Measurements from ENCODE around the gene MAMLD1. TPM values are rescaled to one million over a fixed set of nuclear protein-coding genes. Genes with fewer than 3 reads are reported as not detected.

MAMLD1 gene
- total RNA-seq, 4 donors from 2014 or later, result 0.38 to 2.5 (median 0.75) TPM

GRCh38 chrX:150409486-150409885 is 46.4 kb downstream of the MAMLD1 start:
- no peak overlapping the region for H3K27ac ChIP-seq
- TF ChIP-seq, protein P1, sequence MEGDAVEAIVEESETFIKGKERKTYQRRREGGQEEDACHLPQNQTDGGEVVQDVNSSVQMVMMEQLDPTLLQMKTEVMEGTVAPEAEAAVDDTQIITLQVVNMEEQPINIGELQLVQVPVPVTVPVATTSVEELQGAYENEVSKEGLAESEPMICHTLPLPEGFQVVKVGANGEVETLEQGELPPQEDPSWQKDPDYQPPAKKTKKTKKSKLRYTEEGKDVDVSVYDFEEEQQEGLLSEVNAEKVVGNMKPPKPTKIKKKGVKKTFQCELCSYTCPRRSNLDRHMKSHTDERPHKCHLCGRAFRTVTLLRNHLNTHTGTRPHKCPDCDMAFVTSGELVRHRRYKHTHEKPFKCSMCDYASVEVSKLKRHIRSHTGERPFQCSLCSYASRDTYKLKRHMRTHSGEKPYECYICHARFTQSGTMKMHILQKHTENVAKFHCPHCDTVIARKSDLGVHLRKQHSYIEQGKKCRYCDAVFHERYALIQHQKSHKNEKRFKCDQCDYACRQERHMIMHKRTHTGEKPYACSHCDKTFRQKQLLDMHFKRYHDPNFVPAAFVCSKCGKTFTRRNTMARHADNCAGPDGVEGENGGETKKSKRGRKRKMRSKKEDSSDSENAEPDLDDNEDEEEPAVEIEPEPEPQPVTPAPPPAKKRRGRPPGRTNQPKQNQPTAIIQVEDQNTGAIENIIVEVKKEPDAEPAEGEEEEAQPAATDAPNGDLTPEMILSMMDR (IDR thresholded peaks at IDR 0.05), result no peak
- no peak for TF ChIP-seq POLR2A (IDR thresholded peaks at IDR 0.05)
- H3K4me1 ChIP-seq, result no peaks in the 10 kb centered on the region
- H3K36me3 ChIP-seq, result no peaks in the 10 kb centered on the region
- no peaks in the 10 kb centered on the region for H3K27me3 ChIP-seq
- H3K4me3 ChIP-seq, result no peak overlapping the region
- H3K9me3 ChIP-seq, result no peaks in the 10 kb centered on the region
- no peak for DNase-seq

DNA sequence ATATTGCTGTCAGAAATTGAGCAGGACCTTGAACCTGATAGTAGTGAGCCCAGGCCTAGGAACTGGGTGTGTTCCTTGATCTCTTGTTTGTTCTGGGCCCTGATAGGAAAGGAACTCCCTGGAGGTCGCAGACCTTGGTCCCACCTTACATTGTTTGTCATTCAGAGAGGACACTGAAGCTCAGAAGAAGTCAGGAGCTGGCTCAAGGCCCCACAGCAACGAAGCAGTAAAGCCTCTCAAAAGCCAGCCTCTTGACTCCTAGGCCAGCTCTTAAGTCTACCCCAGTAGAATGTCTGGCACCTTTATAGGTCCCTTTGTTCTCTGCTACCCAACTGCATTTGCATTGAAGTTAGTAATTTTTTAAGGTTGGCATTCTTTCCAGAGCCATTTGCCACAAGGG is 46.8 kb downstream of the MAMLD1 start:
- H3K4me3 ChIP-seq, result no peak overlapping the region
- H3K36me3 ChIP-seq, result no peaks in the 10 kb centered on the region
- H3K27me3 ChIP-seq, result no peaks in the 10 kb centered on the region
- no peaks in the 10 kb centered on the region for H3K4me1 ChIP-seq
- no peak overlapping the region for H3K27ac ChIP-seq
- no peaks in the 10 kb centered on the region for H3K9me3 ChIP-seq
- TF ChIP-seq, protein P1 (IDR thresholded peaks at IDR 0.05), result no peak
- no peak for TF ChIP-seq POLR2A (IDR thresholded peaks at IDR 0.05)
- DNase-seq, result no peak

DNA sequence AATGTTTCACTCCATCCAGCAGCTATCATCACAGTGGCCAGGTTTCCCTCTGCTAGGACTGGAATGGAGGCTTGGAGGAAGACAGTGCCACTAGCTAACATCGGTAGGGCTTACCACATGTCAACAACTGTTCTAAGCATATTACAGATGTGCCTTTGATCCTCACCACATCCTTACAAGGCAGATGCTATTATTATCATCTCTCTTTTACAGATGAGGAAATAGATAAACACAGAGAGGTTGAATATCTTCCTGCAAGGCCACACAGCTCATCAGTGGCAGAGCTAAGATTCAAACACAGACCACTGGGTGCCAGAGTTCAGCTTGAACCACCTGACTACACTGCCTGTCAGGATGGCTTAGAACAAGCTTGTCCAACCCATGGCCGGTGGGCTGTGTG is 47.4 kb downstream of the MAMLD1 start:
- Histone ChIP-seq H3K9me3 (no peaks in the 10 kb centered on the region), H3K27ac (no peak overlapping the region), H3K36me3 (no peaks in the 10 kb centered on the region), H3K4me3 (no peak overlapping the region), H3K4me1 (no peaks in the 10 kb centered on the region), H3K27me3 (no peaks in the 10 kb centered on the region)
- DNase-seq, result no peak
- TF ChIP-seq, protein P1 (IDR thresholded peaks at IDR 0.05), result no peak
- no peak for TF ChIP-seq POLR2A (IDR thresholded peaks at IDR 0.05)

GRCh38 chrX:150411656-150412055 is 48.5 kb downstream of the MAMLD1 start:
- H3K27ac ChIP-seq, result no peak overlapping the region
- no peaks in the 10 kb centered on the region for H3K4me1 ChIP-seq
- H3K36me3 ChIP-seq, result no peaks in the 10 kb centered on the region
- TF ChIP-seq, protein P1 (IDR thresholded peaks at IDR 0.05), result no peak
- no peak for TF ChIP-seq POLR2A (IDR thresholded peaks at IDR 0.05)
- no peak for DNase-seq
- H3K27me3 ChIP-seq, result no peaks in the 10 kb centered on the region
- H3K4me3 ChIP-seq, result no peak overlapping the region
- H3K9me3 ChIP-seq, result no peaks in the 10 kb centered on the region

DNA sequence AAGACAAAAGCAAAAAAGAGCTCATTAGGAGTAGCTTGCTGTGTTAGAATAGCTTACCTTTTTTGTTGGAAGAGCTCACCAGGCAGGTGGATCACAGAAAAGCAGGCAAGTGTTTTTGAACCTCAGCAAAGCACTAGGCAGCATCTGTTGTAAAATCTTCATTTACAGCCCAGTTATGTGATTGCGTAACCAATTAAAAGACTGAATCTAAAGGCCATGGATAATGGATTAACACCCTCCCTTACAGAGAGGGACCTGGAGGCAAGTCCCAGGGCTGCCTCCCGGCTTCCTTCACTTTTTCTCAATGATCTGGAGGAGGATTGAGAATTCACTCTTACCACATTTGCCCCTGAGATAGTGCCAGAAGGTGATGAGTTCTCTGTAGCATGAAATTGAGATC is 51.1 kb downstream of the MAMLD1 start:
- no peak overlapping the region for H3K4me3 ChIP-seq
- TF ChIP-seq, protein P1 (IDR thresholded peaks at IDR 0.05), result no peak
- TF ChIP-seq POLR2A (IDR thresholded peaks at IDR 0.05), result no peak
- no peak overlapping the region for H3K27ac ChIP-seq
- no peak for DNase-seq
- H3K9me3 ChIP-seq, result no peaks in the 10 kb centered on the region
- H3K4me1 ChIP-seq, result no peaks in the 10 kb centered on the region
- no peaks in the 10 kb centered on the region for H3K27me3 ChIP-seq
- no peaks in the 10 kb centered on the region for H3K36me3 ChIP-seq

GRCh38 chrX:150416469-150416868 is 53.4 kb downstream of the MAMLD1 start:
- H3K4me1 ChIP-seq, result no peaks in the 10 kb centered on the region
- no peak for DNase-seq
- H3K27me3 ChIP-seq, result no peaks in the 10 kb centered on the region
- H3K27ac ChIP-seq, result no peak overlapping the region
- no peaks in the 10 kb centered on the region for H3K36me3 ChIP-seq
- TF ChIP-seq, protein P1 (IDR thresholded peaks at IDR 0.05), result no peak
- no peak for TF ChIP-seq POLR2A (IDR thresholded peaks at IDR 0.05)
- H3K4me3 ChIP-seq, result no peak overlapping the region
- H3K9me3 ChIP-seq, result no peaks in the 10 kb centered on the region

Measured in Peyer's patch (tissue), 4 donors.